ENCODE results near the gene GALNT11.

Gene GALNT11

GRCh38 chr7:152130658-152131590 lies 105.5 kb downstream of the GALNT11 start:
- H3K79me2 ChIP-seq (ENCODE audit: insufficient read depth, low read length) = no peaks in the 10 kb centered on the region
- no peaks in the 10 kb centered on the region for H3K9me3 ChIP-seq (ENCODE audit: low read length)
- H3K4me1 ChIP-seq (ENCODE audit: insufficient read depth, low read length, severe bottlenecking) = no peaks in the 10 kb centered on the region
- H3K36me3 ChIP-seq (ENCODE audit: insufficient read depth, low read length) = peaks cover 90% of the 10 kb centered on the region
- no peak overlapping the region for H3K9ac ChIP-seq (ENCODE audit: low read length)
- H3K27me3 ChIP-seq (ENCODE audit: insufficient read depth, low read length) = no peaks in the 10 kb centered on the region
- H3K27ac ChIP-seq (ENCODE audit: low read depth, low read length, poor library complexity, severe bottlenecking) = no peak overlapping the region
- no peaks in the 10 kb centered on the region for H4K20me1 ChIP-seq (ENCODE audit: insufficient read depth, low read length)
- TF ChIP-seq EZH2 (IDR thresholded peaks at IDR 0.05; ENCODE audit: borderline replicate concordance, low read length) (no peak), CTCF (IDR thresholded peaks at IDR 0.05; ENCODE audit: low read length) (no peak)
- no peaks in the 10 kb centered on the region; the same call in 1 of the 2 replicates for H3F3A ChIP-seq (ENCODE audit: insufficient read depth, low read length)
- H2AFZ ChIP-seq (ENCODE audit: low read length) = no peak overlapping the region
- H3K4me3 ChIP-seq (ENCODE audit: low read depth, low read length, poor library complexity, severe bottlenecking) = no peak overlapping the region
- H3K4me2 ChIP-seq (ENCODE audit: low read length) = no peak overlapping the region
- no peaks in the 10 kb centered on the region for H3K9me2 ChIP-seq (ENCODE audit: low read depth, low read length)

GRCh38 chr7:152131981-152132494 lies 106.6 kb downstream of the GALNT11 start:
- Histone ChIP-seq H3K9ac (ENCODE audit: low read length) (no peak overlapping the region), H3K36me3 (ENCODE audit: insufficient read depth, low read length) (peaks cover 89% of the 10 kb centered on the region), H3K4me2 (ENCODE audit: low read length) (no peak overlapping the region), H3K27ac (ENCODE audit: low read depth, low read length, poor library complexity, severe bottlenecking) (no peak overlapping the region), H3K9me3 (ENCODE audit: low read length) (no peaks in the 10 kb centered on the region), H3F3A (ENCODE audit: insufficient read depth, low read length) (no peaks in the 10 kb centered on the region; the same call in 1 of the 2 replicates), H3K27me3 (ENCODE audit: insufficient read depth, low read length) (no peaks in the 10 kb centered on the region), H3K9me2 (ENCODE audit: low read depth, low read length) (no peaks in the 10 kb centered on the region), H3K4me3 (ENCODE audit: low read depth, low read length, poor library complexity, severe bottlenecking) (no peak overlapping the region), H2AFZ (ENCODE audit: low read length) (no peak overlapping the region), H3K79me2 (ENCODE audit: insufficient read depth, low read length) (no peaks in the 10 kb centered on the region), H4K20me1 (ENCODE audit: insufficient read depth, low read length) (no peaks in the 10 kb centered on the region), H3K4me1 (ENCODE audit: insufficient read depth, low read length, severe bottlenecking) (no peaks in the 10 kb centered on the region)
- TF ChIP-seq CTCF (IDR thresholded peaks at IDR 0.05; ENCODE audit: low read length) (no peak), EZH2 (IDR thresholded peaks at IDR 0.05; ENCODE audit: borderline replicate concordance, low read length) (no peak)

- Histone ChIP-seq H2AFZ (ENCODE audit: low read length) (no peak overlapping the region), H3K27me3 (ENCODE audit: insufficient read depth, low read length) (no peaks in the 10 kb centered on the region), H3K4me1 (ENCODE audit: insufficient read depth, low read length, severe bottlenecking) (no peaks in the 10 kb centered on the region), H3K27ac (ENCODE audit: low read depth, low read length, poor library complexity, severe bottlenecking) (no peak overlapping the region), H3K9ac (ENCODE audit: low read length) (no peak overlapping the region), H3K9me2 (ENCODE audit: low read depth, low read length) (no peaks in the 10 kb centered on the region), H3K4me3 (ENCODE audit: low read depth, low read length, poor library complexity, severe bottlenecking) (no peak overlapping the region), H3K79me2 (ENCODE audit: insufficient read depth, low read length) (no peaks in the 10 kb centered on the region), H4K20me1 (ENCODE audit: insufficient read depth, low read length) (no peaks in the 10 kb centered on the region), H3K4me2 (ENCODE audit: low read length) (no peak overlapping the region), H3F3A (ENCODE audit: insufficient read depth, low read length) (no peaks in the 10 kb centered on the region; the same call in 1 of the 2 replicates), H3K9me3 (ENCODE audit: low read length) (no peaks in the 10 kb centered on the region), H3K36me3 (ENCODE audit: insufficient read depth, low read length) (peaks cover 90% of the 10 kb centered on the region)
- TF ChIP-seq CTCF (IDR thresholded peaks at IDR 0.05; ENCODE audit: low read length) = no peak
- no peak for TF ChIP-seq EZH2 (IDR thresholded peaks at IDR 0.05; ENCODE audit: borderline replicate concordance, low read length)
These were observed 107.3 kb downstream of the GALNT11 start for GRCh38 chr7:152132812-152133211.

All from OCI-LY1 (cell line).